ENCODE data around the gene ODAD4.

DNA sequence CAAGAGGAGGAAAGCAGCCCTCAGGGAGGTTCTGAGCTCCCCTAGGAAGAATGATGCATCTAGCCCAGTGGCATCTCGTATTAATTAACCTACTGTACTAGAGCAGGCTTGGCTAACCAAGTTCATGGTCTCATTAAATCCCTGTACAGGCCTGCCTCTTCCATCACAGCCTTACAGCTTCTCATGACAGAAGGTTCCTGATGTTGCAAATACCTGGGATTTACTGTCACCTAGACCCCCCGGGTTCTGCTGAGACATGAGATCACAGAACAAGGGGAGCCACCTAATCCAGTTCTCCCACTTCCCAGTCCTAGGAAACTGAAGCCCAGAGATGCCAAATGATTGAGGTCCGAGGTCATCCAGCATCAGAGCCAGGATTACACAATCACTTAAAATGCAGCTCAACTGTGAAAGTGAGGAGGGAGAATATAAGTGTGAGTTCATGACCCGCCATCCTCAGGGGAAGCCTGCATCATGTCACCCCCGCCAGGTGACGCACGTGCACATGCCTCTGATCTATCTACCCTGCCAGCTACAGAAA is 35.6 kb upstream of the ODAD4 start:
- TF ChIP-seq, protein P1, sequence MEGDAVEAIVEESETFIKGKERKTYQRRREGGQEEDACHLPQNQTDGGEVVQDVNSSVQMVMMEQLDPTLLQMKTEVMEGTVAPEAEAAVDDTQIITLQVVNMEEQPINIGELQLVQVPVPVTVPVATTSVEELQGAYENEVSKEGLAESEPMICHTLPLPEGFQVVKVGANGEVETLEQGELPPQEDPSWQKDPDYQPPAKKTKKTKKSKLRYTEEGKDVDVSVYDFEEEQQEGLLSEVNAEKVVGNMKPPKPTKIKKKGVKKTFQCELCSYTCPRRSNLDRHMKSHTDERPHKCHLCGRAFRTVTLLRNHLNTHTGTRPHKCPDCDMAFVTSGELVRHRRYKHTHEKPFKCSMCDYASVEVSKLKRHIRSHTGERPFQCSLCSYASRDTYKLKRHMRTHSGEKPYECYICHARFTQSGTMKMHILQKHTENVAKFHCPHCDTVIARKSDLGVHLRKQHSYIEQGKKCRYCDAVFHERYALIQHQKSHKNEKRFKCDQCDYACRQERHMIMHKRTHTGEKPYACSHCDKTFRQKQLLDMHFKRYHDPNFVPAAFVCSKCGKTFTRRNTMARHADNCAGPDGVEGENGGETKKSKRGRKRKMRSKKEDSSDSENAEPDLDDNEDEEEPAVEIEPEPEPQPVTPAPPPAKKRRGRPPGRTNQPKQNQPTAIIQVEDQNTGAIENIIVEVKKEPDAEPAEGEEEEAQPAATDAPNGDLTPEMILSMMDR (IDR thresholded peaks at IDR 0.05; ENCODE audit: insufficient read depth, low read length, poor library complexity, severe bottlenecking) = no peak
- TF ChIP-seq EZH2phosphoT487 (conservative IDR thresholded peaks at IDR 0.05; ENCODE audit: low read length) = no peak

Measured in SU-DHL-6 (cell line).